NCI-H2081 (cell line): Measurements from ENCODE around the gene LRBA.
"Not testable (repeated sequence)": the region's sequence is repeated elsewhere in the genome, so short reads cannot be mapped to it uniquely, and the experiment has no call there.

ENCODE experiments used
- DNase-seq, 2 experiments: peaks; one replicate each; lab custom pipeline; 2025; lab: John Stamatoyannopoulos, UW

Gene LRBA

GRCh38 chr4:150507656-150508055 lies 507.4 kb downstream of the LRBA start:
- DNase-seq: not testable (repeated sequence)

- no peak for DNase-seq
These were observed 513.1 kb downstream of the LRBA start for GRCh38 chr4:150501983-150502382.

- DNase-seq: no peak
These were observed 513.9 kb downstream of the LRBA start for GRCh38 chr4:150501009-150501727.

GRCh38 chr4:150497612-150498011 lies 517.5 kb downstream of the LRBA start:
- DNase-seq: no peak

GRCh38 chr4:150495550-150495949 lies 519.5 kb downstream of the LRBA start:
- no peak for DNase-seq

GRCh38 chr4:150493851-150494250 lies 521.2 kb downstream of the LRBA start:
- DNase-seq: no peak

GRCh38 chr4:150491132-150492049 lies 523.7 kb downstream of the LRBA start:
- no peak for DNase-seq

- no peak for DNase-seq
These were observed 532.5 kb downstream of the LRBA start for GRCh38 chr4:150482581-150482980.

- no peak for DNase-seq
These were observed 535.4 kb downstream of the LRBA start for GRCh38 chr4:150479657-150480056.

GRCh38 chr4:150477869-150478268 lies 537.2 kb downstream of the LRBA start:
- DNase-seq: no peak

GRCh38 chr4:150476776-150477175 lies 538.3 kb downstream of the LRBA start:
- no peak for DNase-seq

- no peak for DNase-seq
These were observed 539.3 kb downstream of the LRBA start for GRCh38 chr4:150475763-150476162.

GRCh38 chr4:150464523-150464922 lies 550.6 kb downstream of the LRBA start:
- DNase-seq: no peak

GRCh38 chr4:150462743-150463142 lies 552.3 kb downstream of the LRBA start:
- no peak for DNase-seq

- DNase-seq: no peak
These were observed 553.1 kb downstream of the LRBA start for GRCh38 chr4:150461957-150462356.

- DNase-seq: no peak
These were observed 557.3 kb downstream of the LRBA start for GRCh38 chr4:150457802-150458201.

GRCh38 chr4:150451883-150452282 lies 563.2 kb downstream of the LRBA start:
- no peak for DNase-seq

- DNase-seq: no peak
These were observed 567.7 kb downstream of the LRBA start for GRCh38 chr4:150447356-150447755.

GRCh38 chr4:150439451-150439933 lies 575.6 kb downstream of the LRBA start:
- no peak for DNase-seq

GRCh38 chr4:150436598-150437370 lies 578.3 kb downstream of the LRBA start:
- no peak for DNase-seq

- no peak for DNase-seq
These were observed 583.9 kb downstream of the LRBA start for GRCh38 chr4:150431221-150431620.

GRCh38 chr4:150425161-150425560 lies 589.9 kb downstream of the LRBA start:
- no peak for DNase-seq
